HG02970 (cell line): ENCODE results near the gene KLK5.
A peak's percentile ranks its signal among the peaks of the same experiment; 100 is the strongest.

ENCODE experiments used
- ATAC-seq: cut with Tn5 transposase; IDR thresholded peaks from one replicate; pipeline ENCODE4 v1.9.1; 2021; ENCODE audit warnings: mild to moderate bottlenecking, moderate library complexity, moderate number of reproducible peaks; ENCODE audit not compliant: unreplicated experiment, low FRiP score

Gene KLK5

DNA sequence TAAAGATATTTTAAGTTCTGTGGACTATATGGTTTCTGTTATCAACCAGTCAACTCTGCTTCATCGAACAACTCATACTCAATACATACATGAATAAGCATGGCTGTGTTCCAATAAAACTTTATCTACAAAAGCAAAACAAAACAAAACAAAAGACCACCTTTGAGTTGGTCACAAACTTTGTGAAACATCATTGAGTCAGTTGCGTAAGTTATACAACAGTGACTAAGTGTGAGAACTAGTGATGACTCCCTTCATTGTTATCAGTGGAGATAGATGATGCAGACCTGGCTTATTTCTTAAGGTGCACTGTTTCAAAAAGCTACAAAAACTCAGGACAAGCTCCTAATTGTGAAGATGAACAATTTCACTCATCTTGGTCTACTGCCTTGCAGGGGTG, 27.1 kb downstream of the KLK5 start:
- no peak for ATAC-seq

DNA sequence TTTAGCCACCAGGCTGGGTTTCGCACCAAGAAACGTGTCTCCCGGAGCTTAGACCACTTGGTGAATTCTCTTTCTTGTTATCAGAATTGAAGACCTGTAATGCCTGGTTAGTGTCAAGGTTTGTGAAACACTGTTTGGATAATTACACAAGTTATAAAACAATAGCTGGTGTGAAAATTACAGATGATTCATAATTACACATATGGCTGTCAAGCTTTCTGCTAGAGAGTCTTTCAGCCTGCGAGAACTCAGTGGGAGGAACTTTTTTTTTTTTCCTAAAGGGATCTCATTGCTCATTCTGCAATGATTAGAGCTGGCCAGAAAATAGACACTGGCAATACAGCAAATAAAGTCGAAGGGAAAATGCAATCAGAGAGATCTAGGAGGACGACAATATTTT, 28.3 kb downstream of the KLK5 start:
- no peak for ATAC-seq

DNA sequence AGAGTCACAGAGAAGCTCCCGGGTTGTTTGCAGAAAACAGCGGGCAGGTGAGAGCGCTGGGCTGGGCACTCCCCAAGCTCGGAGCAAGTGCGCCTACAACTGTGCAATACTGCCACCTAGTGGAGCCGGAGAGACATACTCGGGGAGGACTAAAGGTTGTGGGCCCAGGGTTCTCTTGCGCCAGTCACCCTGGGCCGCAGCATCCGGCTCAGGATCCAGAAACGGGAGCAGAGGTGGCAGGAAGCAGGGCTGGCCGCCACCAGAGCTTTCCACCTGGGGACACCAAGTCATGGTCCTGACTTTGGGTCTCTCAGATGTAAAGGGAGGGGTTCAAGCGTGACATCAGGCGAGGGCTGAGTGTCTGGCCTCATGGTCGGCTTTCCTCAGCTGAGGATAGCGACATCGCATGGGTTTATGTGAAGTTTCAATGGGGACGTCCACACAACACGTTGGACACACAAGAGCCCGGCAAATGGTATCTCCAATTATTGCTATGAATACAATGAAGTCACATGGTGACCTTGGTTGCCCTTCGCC, 30.5 kb downstream of the KLK5 start:
- no peak for ATAC-seq

DNA sequence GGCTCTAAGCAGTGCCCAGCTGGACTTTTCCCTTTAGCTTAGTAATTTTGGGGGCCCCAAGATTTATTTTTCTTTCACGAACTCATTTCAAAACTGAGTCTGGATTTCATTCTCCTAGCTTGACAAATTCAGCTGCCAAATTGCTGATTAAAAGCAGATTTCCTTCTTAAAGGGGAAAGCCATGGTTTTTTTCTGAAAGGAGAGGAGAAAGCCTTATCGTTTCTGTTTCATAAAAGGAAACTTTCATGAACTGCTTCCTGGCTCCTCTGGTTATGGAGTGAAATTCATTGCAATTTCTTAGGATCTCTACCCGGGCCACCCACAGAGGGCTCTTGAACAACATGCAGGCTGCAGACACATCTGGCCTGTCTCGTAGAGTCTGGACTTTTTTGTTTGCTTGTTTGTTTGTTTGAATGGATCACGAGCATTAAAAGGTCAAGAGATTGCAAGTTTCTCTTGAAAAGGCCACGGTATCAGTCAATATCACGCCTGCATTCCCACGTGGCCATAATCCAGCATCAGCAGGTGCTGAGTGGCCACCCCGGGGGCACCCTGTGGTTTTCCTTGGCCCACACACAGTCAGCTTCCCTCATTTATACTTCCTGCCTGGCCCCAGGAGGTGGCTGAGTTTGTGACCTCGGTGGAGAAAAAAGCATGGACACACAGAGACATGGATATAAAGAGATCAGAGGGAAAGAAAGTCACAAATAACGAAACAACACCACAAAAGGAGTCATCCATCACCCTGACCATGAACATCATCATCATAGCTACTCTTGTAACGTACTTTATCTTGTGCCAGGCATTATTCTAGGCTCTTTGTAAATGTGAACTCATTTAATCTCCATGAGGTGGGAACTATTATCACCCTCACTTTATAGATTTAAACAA, 31.2 kb downstream of the KLK5 start:
- ATAC-seq, result no peak

DNA sequence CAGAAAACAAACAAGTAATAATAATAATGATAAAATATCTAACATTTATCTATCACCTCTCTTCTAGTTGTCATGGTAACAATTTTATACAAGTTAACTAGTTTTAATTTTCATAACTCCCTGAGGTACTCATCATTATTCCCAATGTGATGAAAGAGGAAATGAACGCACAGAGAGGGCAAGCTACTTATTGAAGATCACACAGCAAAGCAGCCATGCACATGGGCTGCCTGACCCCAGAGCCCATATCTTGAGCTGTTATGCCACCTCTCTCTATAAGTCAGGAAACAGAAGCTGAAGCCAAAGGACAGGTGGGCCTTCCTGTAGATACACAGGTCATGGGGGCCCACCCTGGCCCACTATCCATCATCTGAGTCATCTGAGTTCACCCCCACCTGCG, 36.8 kb downstream of the KLK5 start:
- no peak for ATAC-seq

DNA sequence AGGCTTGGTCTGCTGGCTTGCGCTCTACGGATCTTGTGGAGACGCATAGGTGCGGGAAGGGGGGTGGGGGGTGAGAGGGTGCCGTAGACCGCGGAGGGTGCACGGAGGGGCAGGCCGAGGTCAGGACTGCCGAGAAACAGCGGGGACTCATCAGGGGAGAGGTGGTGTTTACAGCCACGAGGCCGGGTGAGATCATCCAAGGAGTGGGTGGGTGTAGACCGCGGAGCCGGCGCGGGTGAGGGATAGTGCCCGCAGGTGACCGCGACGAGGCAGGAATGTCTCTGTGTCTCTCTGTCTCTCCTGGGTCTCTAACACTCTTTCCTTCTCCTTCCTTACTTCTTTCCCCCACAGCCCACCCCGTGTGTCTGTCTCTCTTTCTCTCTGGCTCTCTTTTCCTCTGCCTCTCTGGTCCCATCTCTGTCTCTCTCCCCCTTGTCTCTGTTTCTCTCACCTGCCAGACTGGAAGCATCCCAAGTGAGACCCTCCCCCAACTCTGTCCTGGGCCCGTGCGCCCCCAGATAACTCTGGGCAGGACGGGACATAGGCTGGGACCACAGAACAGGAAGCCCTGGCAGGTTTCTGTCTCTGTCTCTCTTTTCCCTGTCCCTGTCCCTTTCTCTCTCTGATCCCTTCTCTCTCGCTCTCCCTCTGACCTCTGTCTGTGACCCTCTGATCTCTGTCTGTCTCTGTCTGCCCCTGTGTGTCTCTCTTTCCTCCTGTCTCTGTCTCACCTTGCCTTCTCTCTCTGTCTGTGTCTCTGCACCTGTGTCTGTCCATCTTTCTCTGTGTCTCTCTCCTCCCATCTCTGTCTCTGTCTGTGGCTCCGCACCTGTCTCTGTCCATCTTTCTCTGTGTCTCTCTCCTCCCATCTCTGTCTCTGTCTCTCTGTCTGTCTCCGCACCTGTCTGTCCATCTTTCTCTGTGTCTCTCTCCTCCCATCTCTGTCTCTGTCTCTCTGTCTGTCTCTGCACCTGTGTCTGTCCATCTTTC, 39.8 kb downstream of the KLK5 start:
- ATAC-seq, result no peak

DNA sequence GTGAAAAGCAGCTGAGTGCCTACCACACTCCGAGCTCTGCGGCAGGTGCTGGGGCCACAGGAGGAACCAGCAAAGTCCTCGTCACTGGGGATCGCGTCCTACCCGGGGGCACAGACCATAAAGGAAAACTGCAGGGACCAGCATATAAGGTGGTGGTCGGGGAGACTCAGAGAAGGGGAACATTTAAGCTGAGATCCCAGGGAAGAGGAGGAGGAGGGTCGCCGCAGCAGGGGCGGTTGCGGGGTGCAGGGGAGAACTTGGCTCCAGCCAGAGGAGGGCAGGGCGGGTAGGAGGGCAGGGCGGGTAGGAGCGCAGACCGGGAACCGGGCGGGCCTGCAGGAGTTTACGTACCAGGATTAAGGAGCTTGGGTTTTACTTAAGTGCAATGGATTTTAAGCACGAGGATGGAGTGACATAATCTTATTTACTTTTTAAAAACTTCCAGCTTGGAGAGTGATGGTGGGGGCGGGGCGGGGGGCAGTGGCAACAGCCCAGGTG, 40.7 kb downstream of the KLK5 start:
- no peak for ATAC-seq

DNA sequence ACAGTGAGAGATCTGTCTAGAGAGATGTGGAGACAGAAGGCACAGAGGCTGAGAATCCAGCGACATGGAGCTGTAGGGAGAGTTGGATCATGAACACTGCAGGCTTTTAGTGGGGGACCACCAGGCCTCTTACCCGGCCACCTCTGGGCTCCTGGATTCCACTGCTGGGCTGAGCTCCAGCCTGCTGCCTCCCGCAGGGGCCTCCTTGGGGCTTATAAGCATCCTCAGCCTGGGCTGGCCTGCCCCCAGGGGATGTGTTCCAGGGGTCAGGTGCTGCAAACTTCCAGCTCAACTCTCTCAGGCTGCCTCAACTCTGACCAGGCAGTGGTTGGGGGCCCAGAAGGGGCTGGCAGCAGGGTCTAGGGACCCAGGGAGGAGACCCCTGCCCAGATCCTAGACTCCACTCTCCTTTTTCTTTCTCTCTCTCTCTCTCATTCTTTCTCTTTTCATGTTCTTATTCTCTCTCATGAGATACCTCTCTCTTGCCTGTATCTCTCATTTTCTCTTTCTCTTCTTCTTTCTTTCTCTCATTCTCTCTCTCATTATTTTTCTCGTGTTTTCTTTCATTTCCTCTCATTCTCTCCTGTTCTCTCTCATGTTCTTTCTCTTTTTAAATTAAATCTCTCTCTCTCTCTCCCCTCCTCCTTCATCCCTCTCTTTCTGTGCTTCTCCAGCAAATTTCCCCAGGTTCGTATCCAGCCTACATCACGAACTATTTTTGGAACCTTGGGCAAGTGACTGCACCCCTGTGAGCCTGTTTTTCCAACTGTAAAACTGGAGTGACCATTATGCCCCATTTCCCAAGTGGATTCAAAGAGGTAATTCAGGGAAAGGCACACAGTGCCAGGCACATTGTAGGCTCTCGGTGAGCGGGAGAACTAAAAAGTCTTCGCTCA, 41.4 kb downstream of the KLK5 start, which contains the start of gene KLK4:
Gene KLK4, minus strand, starts transcription at position 190 of the 896 bp plus-strand sequence. CDS start 657 bp downstream, outside the sequence.
- no peak for ATAC-seq

DNA sequence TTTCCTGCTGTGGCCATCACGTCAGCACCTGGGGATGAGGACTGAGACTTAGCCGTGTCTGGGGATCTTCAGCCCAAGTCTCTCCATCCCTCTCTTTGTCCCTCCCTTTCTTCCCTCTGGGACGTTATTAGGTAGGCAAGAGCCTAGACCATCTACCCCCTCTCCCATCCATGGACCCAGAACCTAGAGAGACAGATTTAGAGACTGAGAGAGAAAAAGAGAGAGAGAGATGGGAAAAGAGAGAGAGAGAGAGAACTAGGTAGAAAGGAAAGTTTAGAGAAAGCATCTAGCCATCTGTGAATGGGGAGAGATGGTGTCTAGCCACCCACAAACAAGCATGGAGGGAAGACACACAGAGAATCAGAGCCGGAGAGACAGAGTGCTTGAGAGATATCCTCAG, 42.1 kb downstream of the KLK5 start:
- no peak for ATAC-seq

DNA sequence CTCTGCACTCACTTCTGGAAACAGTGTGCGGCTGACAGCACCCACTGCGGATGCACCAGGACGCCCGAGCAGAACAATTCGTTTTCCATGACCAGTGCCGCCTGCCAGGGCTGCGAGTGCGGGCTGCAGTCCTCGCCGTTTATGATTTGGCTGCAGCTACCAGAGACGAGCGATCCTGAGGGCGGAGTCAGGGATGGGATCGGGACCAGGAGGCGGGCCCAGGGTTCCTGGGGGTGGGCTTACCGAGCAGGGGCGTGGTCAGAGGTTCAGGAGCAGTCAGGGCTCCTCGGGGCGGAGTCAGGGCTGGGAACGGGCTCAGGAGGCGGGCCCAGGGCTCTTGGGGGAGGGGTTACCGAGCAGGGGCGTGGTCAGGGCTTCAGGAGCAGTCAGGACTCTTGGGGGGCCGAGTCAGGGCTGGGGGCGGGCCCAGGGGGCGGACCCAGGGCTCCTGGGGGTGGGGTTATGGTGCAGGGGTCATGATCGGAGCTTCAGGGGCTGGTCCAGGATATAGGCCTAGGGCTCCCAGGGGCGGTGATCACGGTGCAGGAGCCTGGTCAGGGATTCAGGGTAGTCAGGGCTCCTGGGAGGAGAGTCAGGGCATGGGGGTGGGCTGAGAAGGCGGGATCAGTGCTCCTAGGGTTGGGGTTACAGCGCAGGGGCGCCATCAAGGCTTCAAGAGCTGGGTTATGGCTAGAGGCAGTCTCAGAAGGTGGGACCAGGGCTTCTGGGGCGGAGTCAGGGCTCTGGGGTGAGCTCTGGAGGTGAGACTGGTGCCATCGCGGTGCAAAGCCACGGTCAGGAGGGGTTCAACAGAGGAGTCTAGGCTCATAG, 43.4 kb downstream of the KLK5 start:
- ATAC-seq, result no peak

DNA sequence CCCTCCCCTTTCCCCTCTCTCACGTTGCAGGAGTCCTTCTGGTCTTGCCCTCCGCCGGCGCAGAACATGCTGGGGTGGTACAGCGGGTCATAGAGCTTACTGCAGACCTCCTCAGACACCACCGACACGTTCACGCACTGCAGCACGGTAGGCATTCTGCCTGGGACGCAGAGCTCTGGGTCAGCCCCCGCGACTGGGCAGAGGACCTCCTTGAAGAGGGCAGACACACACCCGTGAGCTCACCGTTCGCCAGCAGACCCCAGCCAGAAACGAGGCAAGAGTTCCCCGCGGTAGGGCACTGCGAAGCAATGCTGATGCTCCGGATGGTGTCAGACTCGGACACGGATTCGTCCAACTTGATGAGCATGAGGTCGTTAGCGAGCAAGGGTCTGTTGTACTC, 44.5 kb downstream of the KLK5 start:
- ATAC-seq, result no peak

DNA sequence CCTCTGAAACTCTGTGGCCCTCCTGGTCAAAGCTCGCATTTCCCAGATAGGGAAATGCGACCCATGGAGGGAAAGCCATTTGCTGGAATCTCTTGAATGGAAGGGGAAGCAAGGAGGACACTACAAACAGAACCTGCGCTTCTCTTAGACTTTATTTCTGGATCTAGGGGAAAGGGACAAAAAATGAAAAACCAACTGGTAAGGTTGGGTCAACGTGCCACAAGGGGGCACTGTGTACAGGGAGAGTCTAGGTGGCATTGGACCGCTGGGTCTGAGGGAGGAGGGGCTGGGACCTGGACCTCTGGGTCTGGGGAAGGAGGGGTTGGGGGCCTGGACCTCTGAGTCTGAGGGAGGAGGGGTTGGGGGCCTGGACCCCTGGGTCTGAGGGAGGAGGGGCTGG, 46.6 kb downstream of the KLK5 start:
- ATAC-seq, result no peak

DNA sequence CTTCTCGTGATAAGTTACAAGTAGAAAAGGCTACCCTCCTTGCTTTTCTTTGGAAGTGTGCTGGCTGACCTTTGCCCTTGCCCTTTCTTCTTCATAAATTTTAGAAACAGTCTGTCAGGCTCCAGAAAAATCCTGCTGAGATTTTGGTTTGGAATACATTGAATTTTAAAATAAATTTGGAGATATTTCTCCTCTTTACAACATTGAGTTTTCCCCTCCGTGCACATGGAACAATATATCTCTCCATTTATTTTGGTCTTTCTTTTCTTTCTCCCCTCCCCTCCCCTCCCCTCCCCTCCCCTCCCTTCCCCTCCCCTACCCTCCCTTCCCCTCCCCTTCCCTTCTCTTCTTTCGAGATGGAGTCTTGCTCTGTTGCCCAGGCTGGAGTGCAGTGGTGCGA, 50.2 kb downstream of the KLK5 start:
- no peak for ATAC-seq

DNA sequence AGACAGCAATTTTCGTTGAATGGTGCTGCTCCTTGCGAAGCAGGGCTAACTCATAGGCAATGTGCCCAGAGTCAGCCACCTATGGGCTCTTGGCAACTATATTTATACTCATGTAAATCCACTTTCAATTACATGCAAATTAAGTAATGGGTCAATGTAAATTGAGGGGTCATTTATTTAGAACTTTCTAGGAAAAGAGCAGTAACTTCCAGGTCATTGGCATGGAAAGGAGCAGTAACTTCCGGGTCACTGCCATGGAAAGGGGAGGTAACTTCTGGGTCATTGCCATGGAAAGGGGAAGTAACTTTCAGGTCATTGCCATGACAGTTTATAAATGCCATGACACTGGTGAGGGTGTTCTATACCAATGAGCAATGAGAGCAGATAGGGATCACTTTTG, 53.3 kb downstream of the KLK5 start:
- ATAC-seq, result no peak

DNA sequence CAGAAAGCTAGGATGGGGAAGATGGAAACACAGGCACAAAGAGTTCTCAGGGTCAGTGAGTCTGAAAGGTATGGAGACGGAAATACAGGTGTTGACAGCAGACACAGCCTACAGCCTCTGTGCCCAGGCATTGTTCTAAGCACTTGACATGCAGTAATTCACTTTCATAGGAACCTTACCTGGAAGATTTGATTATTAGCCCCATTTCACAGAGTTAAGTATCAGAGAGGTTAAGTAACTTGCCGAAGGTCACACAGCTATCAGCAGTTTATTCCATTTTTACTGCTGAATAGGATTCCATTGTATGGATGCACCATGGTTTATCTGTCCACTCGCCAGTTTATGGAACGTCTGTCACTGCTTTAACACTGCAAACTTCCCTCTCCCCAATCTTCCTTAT, 54.8 kb downstream of the KLK5 start:
- ATAC-seq, result no peak

DNA sequence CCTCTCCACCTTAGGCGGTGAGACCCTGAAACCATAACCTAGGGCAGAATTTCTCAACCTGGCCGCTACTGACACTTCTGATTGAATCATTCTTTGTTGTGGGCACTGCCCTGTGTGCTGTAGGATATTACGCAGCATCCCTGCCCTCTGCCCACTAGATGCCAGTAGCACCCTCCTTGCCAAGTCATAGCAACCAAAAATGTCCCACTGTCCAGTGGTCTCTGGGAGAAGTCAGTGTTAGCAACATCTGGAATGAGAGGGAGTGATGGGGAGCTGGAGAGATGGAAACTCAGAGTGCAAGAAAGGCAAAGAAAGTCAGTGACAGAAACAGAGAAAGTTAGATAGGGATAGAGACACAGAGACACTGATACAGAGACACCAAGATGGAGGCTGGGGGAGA, 55.2 kb downstream of the KLK5 start:
- no peak for ATAC-seq

DNA sequence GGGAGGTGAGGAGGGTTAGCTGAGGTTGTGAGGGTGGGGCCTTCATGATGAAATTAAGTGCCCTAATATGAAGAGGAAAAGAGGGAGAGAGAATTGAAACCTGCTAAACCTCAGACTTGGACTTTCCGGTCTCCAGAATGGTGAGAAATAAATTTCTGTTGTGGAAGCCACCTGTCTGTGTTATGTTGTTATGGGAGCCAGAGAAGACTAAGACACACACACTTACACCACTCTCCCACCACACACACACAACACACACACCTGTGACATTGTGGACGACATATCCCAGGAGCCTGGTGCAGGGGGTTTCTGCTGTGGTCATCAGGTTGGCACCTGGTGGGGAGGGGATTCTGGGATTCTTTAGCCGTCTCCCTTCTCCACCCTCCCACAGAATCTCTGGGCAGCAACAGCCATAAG, 55.6 kb downstream of the KLK5 start:
- ATAC-seq, result peak; percentile 35

DNA sequence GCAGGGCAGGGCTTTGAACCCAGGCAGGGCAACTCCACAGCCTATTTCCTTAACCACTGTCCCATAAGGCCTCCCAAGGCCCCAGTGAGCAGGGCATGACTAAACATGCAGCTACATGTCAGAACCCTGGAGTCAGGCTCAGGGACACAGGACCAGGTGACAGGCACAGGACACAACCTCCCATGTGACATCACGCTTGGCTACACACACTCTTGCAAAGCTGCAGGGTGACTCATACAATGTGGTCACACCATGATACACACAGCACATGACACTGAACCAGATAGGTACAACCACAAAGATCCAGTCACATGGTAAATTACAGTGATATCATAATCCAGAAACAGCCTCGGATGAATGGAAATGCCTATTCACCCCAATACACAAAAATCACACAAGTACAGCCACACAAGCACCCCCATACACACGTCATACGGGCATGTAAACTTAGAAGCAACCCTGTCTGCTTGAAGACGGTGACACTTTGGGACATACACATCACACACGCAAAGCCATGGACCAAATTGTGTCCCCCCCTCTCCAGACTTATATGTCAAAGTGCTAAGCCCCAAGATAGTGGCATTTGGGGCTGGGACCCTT, 56.1 kb downstream of the KLK5 start:
- peak; percentile 77 for ATAC-seq
